H9 (cell line): ENCODE data around the gene SMARCC1. TPM values are rescaled to one million over a fixed set of nuclear protein-coding genes. Genes with fewer than 3 reads are reported as not detected.
A peak's percentile ranks its signal among the peaks of the same experiment; 100 is the strongest.

ENCODE experiments used
- DNase-seq: peaks from one replicate; pipeline ENCODE4 v3.0.0-alpha.2; 2017
- H2AFZ ChIP-seq: one replicate; pipeline ENCODE4 v1.6.1; 2013; ENCODE audit warnings: mild to moderate bottlenecking, low read length, control low read depth, moderate library complexity
- H2AK5ac ChIP-seq: 2 replicates; pipeline ENCODE4 v1.6.1; 2013; ENCODE audit warnings: low read length, control low read depth, mixed read lengths; ENCODE audit not compliant: insufficient read length
- H2BK120ac ChIP-seq: one replicate; pipeline ENCODE4 v1.6.1; 2013; ENCODE audit warnings: low read depth, mild to moderate bottlenecking, low read length, control low read depth, inconsistent platforms; ENCODE audit not compliant: poor library complexity, severe bottlenecking
- H2BK12ac ChIP-seq: 2 replicates; pipeline ENCODE4 v1.6.1; 2013; ENCODE audit warnings: low read length, control low read depth, mixed read lengths, low read depth; ENCODE audit not compliant: insufficient read length
- H2BK15ac ChIP-seq: 2 replicates; pipeline ENCODE4 v1.6.1; 2013; ENCODE audit warnings: low read depth, low read length, control low read depth
- H2BK20ac ChIP-seq: one replicate; pipeline ENCODE4 v1.6.1; 2013; ENCODE audit warnings: low read depth, mild to moderate bottlenecking, low read length, control low read depth, inconsistent platforms; ENCODE audit not compliant: poor library complexity, severe bottlenecking
- H2BK5ac ChIP-seq: 2 replicates; pipeline ENCODE4 v1.6.1; 2013; ENCODE audit warnings: low read length, control low read depth, mixed read lengths; ENCODE audit not compliant: insufficient read length
- H3K14ac ChIP-seq: 2 replicates; pipeline ENCODE4 v1.6.1; 2013; ENCODE audit warnings: low read length, control low read depth; ENCODE audit not compliant: insufficient read depth
- H3K18ac ChIP-seq: 2 replicates; pipeline ENCODE4 v1.6.1; 2013; ENCODE audit warnings: low read depth, mild to moderate bottlenecking, mixed read lengths, low read length, control low read depth; ENCODE audit not compliant: insufficient read length
- H3K23ac ChIP-seq: 2 replicates; pipeline ENCODE4 v1.6.1; 2013; ENCODE audit warnings: low read length, control low read depth, mixed read lengths, low read depth; ENCODE audit not compliant: insufficient read length
- H3K23me2 ChIP-seq: 2 replicates; pipeline ENCODE4 v1.6.1; 2013; ENCODE audit warnings: low read depth, mild to moderate bottlenecking, mixed read lengths, low read length, control low read depth; ENCODE audit not compliant: insufficient read length, poor library complexity, severe bottlenecking
- H3K27ac ChIP-seq: 2 replicates; pipeline ENCODE4 v1.5.1; 2013; ENCODE audit warnings: low read length, control low read depth, mixed read lengths, low read depth; ENCODE audit not compliant: insufficient read length
- H3K27me3 ChIP-seq: 2 replicates; pipeline ENCODE4 v1.6.1; 2013; ENCODE audit warnings: low read length, control low read depth, inconsistent platforms; ENCODE audit not compliant: insufficient read depth
- H3K4ac ChIP-seq: 2 replicates; pipeline ENCODE4 v1.6.1; 2013; ENCODE audit warnings: low read depth, mild to moderate bottlenecking, control low read depth, inconsistent platforms, low read length, moderate library complexity
- H3K4me1 ChIP-seq: 2 replicates; pipeline ENCODE4 v1.6.1; 2013; ENCODE audit warnings: low read length, control low read depth, inconsistent platforms; ENCODE audit not compliant: insufficient read depth
- H3K4me2 ChIP-seq: 2 replicates; pipeline ENCODE4 v1.6.1; 2013; ENCODE audit warnings: low read length, control low read depth, mixed read lengths; ENCODE audit not compliant: insufficient read length, insufficient read depth
- H3K56ac ChIP-seq: 2 replicates; pipeline ENCODE4 v1.6.1; 2013; ENCODE audit warnings: low read depth, mild to moderate bottlenecking, mixed read lengths, low read length, control low read depth; ENCODE audit not compliant: insufficient read length
- H3K79me1 ChIP-seq: 2 replicates; pipeline ENCODE4 v1.6.1; 2013; ENCODE audit warnings: low read depth, mild to moderate bottlenecking, moderate library complexity, low read length, control low read depth, inconsistent platforms; ENCODE audit not compliant: insufficient read depth, poor library complexity, severe bottlenecking
- H3K79me2 ChIP-seq: 2 replicates; pipeline ENCODE4 v1.6.1; 2013; ENCODE audit warnings: low read length, control low read depth, inconsistent platforms; ENCODE audit not compliant: insufficient read depth
- H3K9ac ChIP-seq: 2 replicates; pipeline ENCODE4 v1.6.1; 2013; ENCODE audit warnings: low read length, control low read depth, mixed read lengths; ENCODE audit not compliant: insufficient read length; ENCODE audit errors: extremely low read depth
- H3K9me3 ChIP-seq: one replicate; pipeline ENCODE4 v1.6.1; 2013; ENCODE audit warnings: low read depth, low read length, inconsistent platforms; ENCODE audit not compliant: control insufficient read depth
- H3T11ph ChIP-seq: one replicate; pipeline ENCODE4 v1.6.1; 2013; ENCODE audit warnings: mild to moderate bottlenecking, low read length, control low read depth, inconsistent platforms
- H4K20me1 ChIP-seq: one replicate; pipeline ENCODE4 v1.6.1; 2013; ENCODE audit not compliant: control insufficient read depth, insufficient read length, insufficient read depth
- H4K5ac ChIP-seq: 2 replicates; pipeline ENCODE4 v1.6.1; 2013; ENCODE audit warnings: low read depth, mild to moderate bottlenecking, mixed read lengths, low read length, control low read depth; ENCODE audit not compliant: insufficient read length
- H4K8ac ChIP-seq: replicated peaks from 2 replicates; pipeline ENCODE4 v1.6.1; 2013; ENCODE audit warnings: low read length, control low read depth, mixed read lengths, low read depth; ENCODE audit not compliant: insufficient read length
- H4K91ac ChIP-seq: 2 replicates; pipeline ENCODE4 v1.6.1; 2013; ENCODE audit warnings: low read depth, mild to moderate bottlenecking, moderate library complexity, mixed read lengths, low read length, control low read depth; ENCODE audit not compliant: insufficient read length
- H3K27ac Mint-ChIP-seq, 3 experiments: 2 replicates in 2 of 3; 3 replicates in 1 of 3; pipeline ENCODE4 v1.8.0; 2020 to 2021; ENCODE audit warnings: mixed read lengths in 3 of 3, mild to moderate bottlenecking in 1 of 3, moderate library complexity in 1 of 3
- H3K27me3 Mint-ChIP-seq: 2 replicates; pipeline ENCODE4 v1.8.0; 2021; ENCODE audit warnings: low read depth, mild to moderate bottlenecking, moderate library complexity, mixed read lengths
- H3K36me3 Mint-ChIP-seq, 3 experiments: 2 replicates in 2 of 3; 3 replicates in 1 of 3; pipeline ENCODE4 v1.8.0; 2020 to 2021; ENCODE audit warnings: low read depth in 3 of 3, mixed read lengths in 3 of 3; ENCODE audit not compliant: insufficient read depth in 1 of 3
- H3K4me1 Mint-ChIP-seq, 2 experiments: 2 replicates each; pipeline ENCODE4 v1.8.0; 2020; ENCODE audit warnings: mixed read lengths in 2 of 2
- H3K4me3 Mint-ChIP-seq, 2 experiments: 2 replicates in 1 of 2; 3 replicates in 1 of 2; pipeline ENCODE4 v1.8.0; 2020 to 2021; ENCODE audit warnings: mild to moderate bottlenecking in 2 of 2, mixed read lengths in 2 of 2, moderate library complexity in 1 of 2
- H3K9me3 Mint-ChIP-seq, 2 experiments: 2 replicates in 1 of 2; 3 replicates in 1 of 2; pipeline ENCODE4 v1.8.0; 2020; ENCODE audit warnings: mild to moderate bottlenecking in 2 of 2, mixed read lengths in 2 of 2, moderate library complexity in 1 of 2
- CTCF ChIP-seq: fragments of 200-600 bp; sonication (generic); conservative IDR thresholded peaks from 3 replicates; pipeline ENCODE4 v1.8.0; 2021; ENCODE audit warnings: antibody characterized with exemption, mild to moderate bottlenecking
- WGBS: extraction: QIAGEN DNeasy Blood & Tissue Kit; methylation state at CpG from one replicate; pipeline ENCODE4 v1.1.7; 2013; ENCODE audit warnings: missing lambda C conversion rate, low lambda C conversion rate, mixed read lengths; ENCODE audit not compliant: insufficient read length; ENCODE audit errors: extremely low coverage; 5-methylcytosine and 5-hydroxymethylcytosine counted together
- total RNA-seq: library from RNA; stranded (reverse); gene quantifications from 2 replicates; pipeline ENCODE4 v1.2.1, GENCODE V29; 2021

Gene SMARCC1
- total RNA-seq, 1 experiment from 2014 or later, result 274 TPM

GRCh38 chr3:47824541-47825473 is 43.1 kb upstream of the SMARCC1 start:
- no peaks in the 10 kb centered on the region for H3K27me3 ChIP-seq
- no peak overlapping the region for H2BK12ac ChIP-seq
- H3K23me2 ChIP-seq, result peaks cover 8% of the 10 kb centered on the region
- no CpG with 5 or more reads among the region's 77 CpGs for WGBS
- no peak overlapping the region for H2AFZ ChIP-seq
- H3K4me1 ChIP-seq, result peaks cover 5% of the 10 kb centered on the region
- H2BK5ac ChIP-seq, result no peak overlapping the region
- H3K18ac ChIP-seq, result peak overlapping the region; percentile 78
- H2AK5ac ChIP-seq, result no peak overlapping the region
- Mint-ChIP-seq H3K4me3 (peak overlapping the region; percentile 93 to 95), H3K4me1 (peaks cover 11 to 20% of the 10 kb centered on the region in 2 experiments), H3K27me3 (no peaks in the 10 kb centered on the region), H3K9me3 (no peaks in the 10 kb centered on the region; a peak in 1 of 5 replicates), H3K36me3 (peaks cover 38 to 51% (median 49%) of the 10 kb centered on the region in 3 experiments), H3K27ac (peak overlapping the region; percentile 90 to 92 (median 92))
- H4K8ac ChIP-seq, result no peak overlapping the region
- peak overlapping the region; percentile 89 for H3K14ac ChIP-seq
- no peak overlapping the region for H2BK20ac ChIP-seq
- H3K79me1 ChIP-seq, result peaks cover 4% of the 10 kb centered on the region
- 0 out of 2 replicates have a peak overlapping the region, but pooled peaks have one; percentile 19 for H3K4ac ChIP-seq
- H4K91ac ChIP-seq, result peak overlapping the region; percentile 42
- no peak overlapping the region for H2BK120ac ChIP-seq
- H3K9me3 ChIP-seq, result no peaks in the 10 kb centered on the region
- no peak overlapping the region for H3K27ac ChIP-seq
- no peak overlapping the region for H3T11ph ChIP-seq
- no peak overlapping the region for H2BK15ac ChIP-seq
- no peak overlapping the region for H4K5ac ChIP-seq
- no peaks in the 10 kb centered on the region for H4K20me1 ChIP-seq
- peak overlapping the region; percentile 95 for H3K4me2 ChIP-seq
- H3K9ac ChIP-seq, result peak overlapping the region; percentile 90
- no peak overlapping the region for H3K56ac ChIP-seq
- DNase-seq, result peak; percentile 90
- peak; percentile 93 for TF ChIP-seq CTCF
- peaks cover 13% of the 10 kb centered on the region; the same call in 1 of the 2 replicates for H3K79me2 ChIP-seq
- no peak overlapping the region for H3K23ac ChIP-seq
